Suprapubic skin (tissue), 3 donors: Measurements from ENCODE around the gene TLX1.

ENCODE experiments used
- CTCF ChIP-seq, 2 donors: fragments of 200-600 bp in 1 of 2; fragments of 450-650 bp in 1 of 2; sonication (generic) in 1 of 2; IDR thresholded peaks; one replicate each; pipeline ENCODE4 v1.5.1; 2016 to 2019; ENCODE audit warnings: antibody characterized with exemption in 2 of 2, mild to moderate bottlenecking in 1 of 2, moderate library complexity in 1 of 2
- POLR2AphosphoS5 ChIP-seq, 3 donors: sonication (generic); formaldehyde crosslinking; IDR thresholded peaks; one replicate each; pipeline ENCODE4 v1.6.1; 2017; ENCODE audit warnings: antibody characterized with exemption in 3 of 3

- TF ChIP-seq CTCF (IDR thresholded peaks at IDR 0.05), result no peak
- TF ChIP-seq POLR2AphosphoS5 (IDR thresholded peaks at IDR 0.05), result no peak
Measured at GRCh38 chr10:101120520-101120883, 10.6 kb upstream of the TLX1 start.
